Endothelial cell of umbilical vein (primary cell): ENCODE results near the gene GMEB2. TPM values are rescaled to one million over a fixed set of nuclear protein-coding genes. Genes with fewer than 3 reads are reported as not detected.

ENCODE experiments used
- BruUV-seq: library from RNA; stranded (reverse); fragments of 400-500 nt; replicated peaks from 2 replicates; lab custom pipeline; 2021; lab: Mats Ljungman, UMichigan
- CTCF ChIA-PET: fragments of 300-600, 350-600 bp; sonication (Branson Sonifier 250); formaldehyde crosslinking; loops from one replicate; lab custom pipeline; 2021; ENCODE audit warnings: antibody characterized with exemption, inconsistent platforms; lab: Charles Lee
- POLR2A ChIA-PET: fragments of 300-600, 350-600 bp; sonication (Branson Sonifier 250); formaldehyde crosslinking; loops from one replicate; lab custom pipeline; 2021; ENCODE audit warnings: antibody characterized with exemption, inconsistent platforms; lab: Charles Lee
- DNase-seq: peaks from one replicate; pipeline ENCODE4 v3.0.0-alpha.2; 2011; ENCODE audit warnings: low read depth, low spot score
- FAIRE-seq: peaks from 2 replicates; lab custom pipeline; 2011; peaks lifted over from hg19 to GRCh38; lab: Jason Lieb, UNC
- H2AFZ ChIP-seq: 2 replicates; pipeline ENCODE4 v1.6.0; 2012; ENCODE audit warnings: low read depth, low read length, control low read depth, inconsistent platforms
- H3K27ac ChIP-seq: 2 replicates; pipeline ENCODE4 v1.5.1; 2011; ENCODE audit warnings: low read depth, mild to moderate bottlenecking, control low read depth, low read length, moderate library complexity; ENCODE audit not compliant: insufficient read depth
- H3K27me3 ChIP-seq, 2 experiments: 2 replicates each; pipeline versions ENCODE4 v1.6.0 to v1.6.1; 2011; ENCODE audit warnings: low read length in 2 of 2, mixed read lengths in 1 of 2; ENCODE audit not compliant: control insufficient read depth in 2 of 2, insufficient read depth in 2 of 2
- H3K36me3 ChIP-seq, 2 experiments: 2 replicates in 1 of 2; 3 replicates in 1 of 2; pipeline ENCODE4 v1.5.1; 2011; ENCODE audit warnings: low read length in 2 of 2, mild to moderate bottlenecking in 1 of 2, moderate library complexity in 1 of 2; ENCODE audit not compliant: control insufficient read depth in 2 of 2, insufficient read depth in 2 of 2; ENCODE audit errors: extremely low read depth in 1 of 2
- H3K4me1 ChIP-seq: 3 replicates; pipeline ENCODE4 v1.5.1; 2011; ENCODE audit warnings: mild to moderate bottlenecking, low read length; ENCODE audit not compliant: control insufficient read depth, insufficient read depth; ENCODE audit errors: extremely low read depth
- H3K4me2 ChIP-seq: 2 replicates; pipeline ENCODE4 v1.6.1; 2011; ENCODE audit warnings: low read length, control low read depth, mixed read lengths; ENCODE audit not compliant: insufficient read depth
- H3K4me3 ChIP-seq, 3 experiments: fragments of 200-600 bp in 1 of 3; sonication (generic), shearing (Covaris generic) in 1 of 3; replicated peaks in 1 of 3; 2 replicates each; pipeline ENCODE4 v1.5.1; 2011 to 2016; ENCODE audit warnings: control low read depth in 3 of 3, low read length in 3 of 3, mild to moderate bottlenecking in 2 of 3, inconsistent platforms in 1 of 3, low read depth in 1 of 3, moderate library complexity in 1 of 3; ENCODE audit not compliant: insufficient read depth in 1 of 3
- H3K79me2 ChIP-seq: 2 replicates; pipeline ENCODE4 v1.6.0; 2012; ENCODE audit warnings: low read length, inconsistent platforms; ENCODE audit not compliant: control insufficient read depth, insufficient read depth
- H3K9ac ChIP-seq: replicated peaks from 2 replicates; pipeline ENCODE3; 2011; ENCODE audit warnings: low read length, control low read depth; ENCODE audit not compliant: insufficient read depth; ENCODE audit errors: extremely low read depth
- H3K9me1 ChIP-seq: replicated peaks from 3 replicates; pipeline ENCODE4 v1.6.0; 2011; ENCODE audit warnings: mild to moderate bottlenecking, low read length; ENCODE audit not compliant: control insufficient read depth, insufficient read depth; ENCODE audit errors: extremely low read depth
- H3K9me3 ChIP-seq: replicated peaks from 2 replicates; pipeline ENCODE4 v1.5.1; 2012; ENCODE audit warnings: low read length, inconsistent platforms; ENCODE audit not compliant: control insufficient read depth, insufficient read depth
- H4K20me1 ChIP-seq: replicated peaks from 2 replicates; pipeline ENCODE3; 2011; ENCODE audit warnings: mild to moderate bottlenecking, low read length; ENCODE audit not compliant: control insufficient read depth, insufficient read depth; ENCODE audit errors: extremely low read depth
- EZH2 ChIP-seq: IDR thresholded peaks from 2 replicates; pipeline ENCODE4 v1.6.1; 2012; ENCODE audit warnings: borderline replicate concordance, low read depth, mild to moderate bottlenecking, moderate library complexity, low read length, inconsistent platforms; ENCODE audit not compliant: severe bottlenecking
- GATA2 ChIP-seq: IDR thresholded peaks from 2 replicates; pipeline ENCODE4 v1.7.0; 2011; ENCODE audit warnings: low read depth, mild to moderate bottlenecking, moderate library complexity, mixed read lengths, low read length; ENCODE audit not compliant: insufficient read length, insufficient read depth
- JUN ChIP-seq: IDR thresholded peaks from 2 replicates; pipeline ENCODE4 v1.6.1; 2011; ENCODE audit warnings: borderline replicate concordance, low read depth; ENCODE audit not compliant: insufficient read length, insufficient read depth
- MYC ChIP-seq: IDR thresholded peaks from one replicate; pipeline ENCODE4 v1.6.1; 2011; ENCODE audit warnings: mild to moderate bottlenecking, low read depth, low read length
- POLR2A ChIP-seq: IDR thresholded peaks from 2 replicates; pipeline ENCODE4 v1.6.1; 2012; ENCODE audit warnings: low read depth, mild to moderate bottlenecking, control low read depth, low read length
- POLR2AphosphoS5 ChIP-seq: IDR thresholded peaks from 2 replicates; pipeline ENCODE4 v1.6.1; 2012; ENCODE audit warnings: low read depth, mild to moderate bottlenecking, control low read depth, low read length, moderate library complexity; ENCODE audit not compliant: insufficient read depth
- dilution Hi-C: fragments of 300-500 bp; cut with MboI; formaldehyde crosslinking; loops from one replicate; pipeline ENCODE4 v1.15.0; 2019; ENCODE audit warnings: low sequenced_read_pairs; ENCODE audit not compliant: extremely low pct_ligation_motif_present
- intact Hi-C: fragments of 100-400 bp; cut with micrococcal nuclease; formaldehyde crosslinking; loops from one replicate; pipeline ENCODE4 v1.10.0; 2022
- polyA plus RNA-seq, 4 experiments: library from polyadenylated mRNA; depleted of rRNA in 3 of 4; stranded (reverse) in 3 of 4; unstranded in 1 of 4; fragments of >200 nt; gene quantifications; 2 replicates each; pipeline versions ENCODE4 v1.2.1 to v1.2.3, GENCODE V29; 2011 to 2012; ENCODE audit warnings: missing spikeins in 1 of 4
- total RNA-seq: library from RNA; stranded (reverse); gene quantifications from 2 replicates; pipeline ENCODE4 v1.2.3, GENCODE V29; 2021
- TF ChIP-seq, protein P1 (sequence below): IDR thresholded peaks from 2 replicates; pipeline ENCODE4 v1.6.1; 2011; ENCODE audit not compliant: insufficient read depth, insufficient read length

GMEB2 gene
- total and polyA plus RNA-seq, 2 donors (not counting 3 experiments of a cell fraction or from before 2014, with no cell fraction given): 12.7 to 14.1 TPM

DNA sequence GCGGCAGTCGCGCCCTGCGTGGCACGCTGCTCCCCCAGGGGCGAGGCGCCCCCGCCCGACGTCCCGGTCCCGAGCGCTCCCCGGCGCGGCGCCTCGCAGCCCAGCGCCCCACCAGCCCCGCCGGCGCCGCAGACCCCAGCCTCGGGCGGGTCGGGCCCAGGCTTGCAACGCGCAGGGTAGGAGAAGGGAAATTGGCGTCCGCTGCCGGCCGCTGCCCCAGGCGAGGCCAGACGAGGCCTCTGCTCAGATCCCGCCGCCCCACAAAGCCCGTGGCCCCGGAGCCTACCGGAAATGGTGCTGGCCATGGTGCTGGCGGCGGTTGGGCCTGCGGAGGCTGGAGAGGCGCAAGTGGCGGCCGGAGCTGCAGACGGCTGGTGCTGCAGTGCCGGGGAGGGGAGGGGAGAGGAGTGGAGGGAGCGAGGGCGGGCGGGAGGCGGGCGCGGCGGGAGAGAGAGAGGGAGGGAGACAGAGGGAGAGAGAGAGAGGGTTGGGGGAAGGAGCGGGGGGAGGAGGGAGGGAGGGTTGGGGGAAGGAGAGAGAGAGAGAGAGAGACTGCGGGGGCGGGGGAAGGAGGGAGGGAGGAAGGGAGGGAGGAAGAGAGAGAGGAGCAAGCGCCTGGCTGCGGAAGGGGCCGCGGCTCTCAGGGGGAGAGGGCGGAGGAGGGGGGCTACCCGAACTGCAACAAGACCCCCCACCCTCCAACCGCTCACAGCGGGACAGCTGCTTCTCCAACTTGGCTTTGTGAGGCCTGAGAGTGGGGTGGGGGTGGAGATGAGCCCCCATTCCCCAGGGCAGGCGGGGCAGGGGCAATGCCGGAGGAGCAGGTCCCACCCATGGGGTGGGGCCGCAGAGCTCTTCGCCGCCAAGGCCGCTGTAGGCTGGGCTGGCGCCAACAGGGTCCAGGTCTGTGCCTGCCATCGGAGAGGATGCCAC, 26.4 kb upstream of the GMEB2 start, which contains the start of gene STMN3:
Gene STMN3 (minus strand): TSS at position 384 of the 933 bp plus-strand sequence. CDS start 79 bp downstream, at position 305.
- Histone ChIP-seq H3K4me1 (peaks cover 9% of the 10 kb centered on the region), H3K9me3 (no peaks in the 10 kb centered on the region), H3K79me2 (no peaks in the 10 kb centered on the region), H3K27ac (no peak within 1 kb of the TSS), H3K27me3 (peaks cover 1 to 11% of the 10 kb centered on the region in 2 experiments), H4K20me1 (no peaks in the 10 kb centered on the region), H3K4me2 (peak within 1 kb of the TSS; percentile 47), H3K9me1 (no peaks in the 10 kb centered on the region), H2AFZ (peak within 1 kb of the TSS; percentile 55), H3K36me3 (no peaks in the 10 kb centered on the region), H3K9ac (no peak within 1 kb of the TSS), H3K4me3 (peak within 1 kb of the TSS; percentile 4 to 43 (median 35))
- dilution Hi-C loops: no loop called here
- CTCF ChIA-PET: interaction anchor here (1.0 to 2.0 kb wide), 3 partner anchors 12 to 16 kb away, joined by 3 to 5 read pairs (median 3); no protein-coding TSS in a partner anchor
- POLR2A ChIA-PET: no interaction called here
- TF ChIP-seq, protein P1, sequence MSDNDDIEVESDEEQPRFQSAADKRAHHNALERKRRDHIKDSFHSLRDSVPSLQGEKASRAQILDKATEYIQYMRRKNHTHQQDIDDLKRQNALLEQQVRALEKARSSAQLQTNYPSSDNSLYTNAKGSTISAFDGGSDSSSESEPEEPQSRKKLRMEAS: no peak
- TF ChIP-seq POLR2A (no peak), GATA2 (no peak), JUN (no peak), POLR2AphosphoS5 (peak; percentile 81), MYC (no peak), EZH2 (no peak)
- peak; percentile 76 for DNase-seq
- intact Hi-C loops: no loop called here
- no TSS peak for BruUV-seq
- FAIRE-seq: peak; percentile 80
